NCI-H146 treated with DMSO at 0.1 percent for 48 hours (cell line): ENCODE measurements around the gene COLGALT1.
A peak's percentile ranks its signal among the peaks of the same experiment; 100 is the strongest.
"Not testable (repeated sequence)": the region's sequence is repeated elsewhere in the genome, so short reads cannot be mapped to it uniquely, and the experiment has no call there.

ENCODE experiments used
- DNase-seq: peaks from one replicate; lab custom pipeline; 2025; ENCODE audit not compliant: unreplicated experiment; lab: John Stamatoyannopoulos, UW

Gene COLGALT1

DNA sequence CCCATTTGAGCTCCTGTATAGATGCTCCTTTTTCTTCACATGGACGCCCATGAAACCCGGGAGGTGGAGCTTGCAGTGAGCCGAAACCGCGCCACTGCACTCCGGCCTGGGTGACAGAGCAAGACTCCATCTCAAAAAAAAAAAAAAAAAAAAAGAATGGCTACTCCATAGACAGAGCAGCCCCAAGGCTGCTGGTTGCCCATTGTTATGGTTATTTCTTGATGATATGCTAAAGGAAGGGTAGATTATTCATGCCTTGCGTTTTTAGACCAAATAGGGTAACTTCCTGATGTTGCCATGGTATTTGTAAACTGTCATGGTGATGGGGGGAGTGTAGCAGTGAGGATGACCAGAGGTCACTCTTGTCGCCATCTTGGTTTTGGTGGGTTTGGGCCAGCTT is 42.6 kb downstream of the COLGALT1 start:
- DNase-seq: not testable (repeated sequence)

DNA sequence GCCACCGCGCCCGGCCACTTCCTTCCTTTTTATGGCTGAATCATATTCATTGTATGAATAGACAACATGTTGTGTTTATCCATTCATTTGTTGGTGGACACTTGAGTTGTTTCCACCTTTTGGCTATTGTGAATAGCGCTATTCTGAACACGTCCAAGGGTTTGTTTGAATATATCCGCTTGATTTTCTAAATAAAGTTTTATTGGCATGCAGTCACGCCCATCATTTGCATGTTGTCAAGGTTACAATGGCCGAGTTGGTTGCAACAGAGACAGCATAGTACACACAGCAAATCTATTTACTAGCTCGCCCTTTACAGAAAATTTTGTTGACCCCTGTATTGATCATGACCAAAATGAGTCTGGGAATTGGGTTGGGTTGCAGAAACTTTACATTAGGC is 43.5 kb downstream of the COLGALT1 start:
- no peak for DNase-seq

DNA sequence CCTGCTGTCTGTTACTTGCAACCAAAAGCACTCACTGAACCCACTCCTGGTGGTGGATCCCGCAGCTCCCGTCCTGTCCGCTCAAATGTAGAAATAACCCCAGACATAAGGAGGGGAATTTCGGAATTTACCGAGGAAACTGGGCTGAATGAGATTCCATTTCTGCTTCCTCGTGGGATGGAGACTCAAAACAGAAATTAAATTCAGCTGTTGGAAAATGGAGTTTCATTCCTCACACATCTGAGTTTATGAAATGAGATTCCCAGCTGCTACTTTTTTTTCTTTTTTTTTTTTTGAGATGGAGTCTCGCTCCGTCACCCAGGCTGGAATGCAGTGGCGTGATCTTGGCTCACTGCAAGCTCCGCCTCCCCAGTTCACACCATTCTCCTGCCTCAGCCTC is 44.3 kb downstream of the COLGALT1 start:
- no peak for DNase-seq

DNA sequence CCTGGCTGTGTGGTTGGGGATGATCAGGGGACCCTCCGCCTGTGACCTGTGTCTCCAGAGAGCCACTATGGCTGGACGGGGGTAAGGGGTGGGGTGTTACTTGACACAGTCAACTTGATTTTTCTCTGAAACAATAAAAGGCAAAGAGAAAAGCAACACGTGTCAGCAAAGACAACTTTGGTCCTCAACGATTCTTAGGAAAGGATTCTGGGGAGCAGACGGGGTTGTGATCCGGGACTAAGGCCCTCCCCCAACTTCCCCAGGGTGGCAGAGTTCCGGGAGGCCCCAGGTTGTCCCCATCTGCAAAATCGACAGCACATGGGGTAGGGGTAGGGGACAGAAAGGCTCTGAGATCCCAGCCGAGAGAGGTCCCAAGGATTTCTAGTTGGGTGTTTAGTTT is 46.2 kb downstream of the COLGALT1 start:
- DNase-seq: no peak

DNA sequence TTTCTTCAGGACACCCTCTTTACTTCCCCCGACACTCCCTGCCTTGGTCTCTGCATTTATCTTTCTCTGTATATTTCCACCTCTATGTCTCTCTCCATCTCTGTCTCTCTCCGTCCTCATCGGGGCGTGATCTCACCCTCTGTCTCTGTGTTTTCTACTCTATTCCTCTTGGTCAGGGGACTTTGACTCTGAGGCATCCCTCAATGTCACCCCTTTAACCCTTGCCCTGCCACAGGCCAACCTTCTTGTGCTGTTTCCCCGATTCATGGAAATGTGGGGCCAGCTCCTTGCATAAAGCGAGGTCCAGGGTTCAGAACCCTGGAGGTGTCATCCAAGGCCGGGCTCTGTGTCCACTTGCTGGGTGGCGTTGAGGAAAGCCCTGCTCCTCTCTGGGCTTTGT is 46.8 kb downstream of the COLGALT1 start:
- no peak for DNase-seq

DNA sequence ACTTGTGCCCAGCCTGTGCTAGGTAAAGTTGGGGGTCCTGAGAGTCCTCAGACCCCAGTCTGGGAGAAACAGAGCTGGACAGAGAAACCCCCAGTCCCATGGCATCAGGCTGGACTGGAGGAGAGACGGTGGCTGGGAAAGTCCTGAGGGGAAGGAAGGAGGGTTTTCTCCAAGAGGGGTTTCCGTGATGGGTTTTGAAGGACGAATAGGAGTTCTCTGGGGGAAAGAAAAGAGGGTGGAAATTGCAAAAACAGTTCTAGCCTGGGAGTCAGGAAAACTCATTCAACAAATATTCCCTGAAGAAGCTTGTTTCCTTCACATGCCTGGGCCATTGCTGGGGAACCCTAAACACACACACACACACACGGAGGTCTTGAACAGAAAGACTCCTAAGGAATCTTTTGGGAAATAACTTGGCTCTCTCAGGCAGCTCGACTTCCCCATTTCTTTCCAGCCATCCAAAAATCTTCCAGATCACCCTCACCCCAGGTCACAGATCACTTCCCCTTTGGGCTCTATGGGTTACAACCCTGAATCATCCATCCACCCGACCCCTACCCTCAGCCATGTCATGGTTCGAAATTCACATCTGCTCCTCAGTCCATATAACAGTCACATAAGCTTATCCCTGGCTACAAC is 47.5 kb downstream of the COLGALT1 start:
- no peak for DNase-seq

DNA sequence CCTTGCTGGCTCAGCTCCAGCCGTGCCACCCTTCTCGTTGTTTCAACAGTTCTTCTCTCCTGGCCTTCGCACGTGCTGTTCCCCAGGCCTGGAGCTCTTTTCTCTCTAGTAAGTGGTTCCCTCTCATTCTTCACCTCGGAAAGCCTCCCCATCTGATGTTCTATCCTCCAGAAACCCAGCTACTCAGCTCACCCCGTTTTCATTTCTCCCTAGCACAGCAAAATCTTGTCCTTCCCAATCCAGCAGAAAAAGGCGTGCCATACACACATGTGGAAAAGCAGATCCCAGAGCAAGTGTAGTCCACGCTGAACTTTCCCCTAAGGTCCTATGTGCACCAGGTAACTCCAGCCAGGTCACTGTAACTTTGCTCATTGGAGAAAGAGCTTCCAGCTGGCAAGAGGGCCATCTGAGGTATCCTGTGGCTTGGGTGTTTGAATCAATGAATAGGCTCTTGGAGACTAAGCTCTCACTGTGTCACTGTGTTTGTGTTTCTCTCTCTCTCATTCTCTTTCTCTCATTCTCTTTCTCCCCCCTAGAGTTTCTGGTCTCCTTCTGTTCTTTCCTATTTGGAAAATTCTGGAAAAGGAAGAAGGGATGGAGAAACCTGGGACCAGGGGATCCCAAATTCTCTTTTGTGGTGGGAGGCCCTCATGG is 49.0 kb downstream of the COLGALT1 start:
- DNase-seq: no peak

DNA sequence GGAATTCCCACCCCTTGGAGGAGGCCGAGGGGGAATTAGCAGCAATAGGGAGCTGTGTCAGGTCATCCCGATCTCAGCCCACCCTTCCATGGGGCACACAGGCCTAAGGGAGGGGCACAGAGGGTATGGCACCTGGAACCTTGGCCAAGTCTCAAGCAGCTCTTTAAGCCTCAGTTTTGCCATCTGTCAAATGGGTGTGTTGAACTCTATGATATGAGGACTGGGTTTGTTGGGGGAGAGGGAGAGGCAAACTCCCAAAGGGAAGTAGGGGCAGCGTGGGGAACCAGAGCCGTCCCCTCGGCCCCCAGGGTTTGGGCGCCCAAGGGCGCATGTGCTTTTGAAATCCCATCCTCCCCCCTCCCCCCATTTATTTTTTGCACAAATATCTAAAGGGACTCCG is 49.7 kb downstream of the COLGALT1 start:
- no peak for DNase-seq

DNA sequence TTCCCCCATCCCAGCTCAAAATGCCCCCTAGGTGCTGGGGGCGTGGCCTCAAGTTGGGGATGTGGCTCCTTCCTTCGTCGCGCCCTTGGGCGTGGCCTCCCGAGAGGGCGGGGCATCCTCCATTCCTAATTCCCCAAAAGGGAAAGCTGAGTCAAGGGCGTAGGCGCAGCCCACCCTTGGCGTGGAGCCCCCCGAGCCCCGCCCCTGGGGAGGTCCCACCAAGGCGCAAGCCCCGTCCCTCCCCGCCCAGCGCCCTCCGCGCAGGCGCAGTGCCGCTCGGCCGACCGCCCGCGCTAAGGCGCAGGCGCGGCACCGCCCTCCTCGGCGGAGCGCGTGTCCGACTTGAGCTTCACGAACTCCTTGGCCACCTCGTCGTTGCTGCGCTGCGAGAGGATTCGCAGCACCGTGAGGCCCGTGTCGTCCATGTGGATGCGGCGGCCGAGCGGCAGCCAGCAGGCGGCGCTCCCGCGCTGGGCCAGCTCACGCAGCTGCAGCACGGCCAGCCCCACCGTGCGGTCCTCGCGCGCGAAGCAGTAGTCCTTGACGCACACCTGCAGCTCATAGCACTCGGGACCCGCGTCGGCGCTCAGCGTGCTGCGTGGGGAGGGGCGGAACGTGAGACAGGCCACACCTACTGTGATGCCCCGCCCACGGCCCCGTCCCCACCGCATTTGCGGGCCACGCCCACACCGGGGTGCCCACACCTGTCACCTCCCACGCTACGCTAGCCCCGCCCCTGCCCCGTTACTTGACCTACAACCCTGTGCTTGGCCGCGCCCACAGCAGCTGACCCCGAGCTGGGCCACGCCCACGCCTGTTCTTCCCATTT is 50.5 kb downstream of the COLGALT1 start:
- peak; percentile 94 for DNase-seq

DNA sequence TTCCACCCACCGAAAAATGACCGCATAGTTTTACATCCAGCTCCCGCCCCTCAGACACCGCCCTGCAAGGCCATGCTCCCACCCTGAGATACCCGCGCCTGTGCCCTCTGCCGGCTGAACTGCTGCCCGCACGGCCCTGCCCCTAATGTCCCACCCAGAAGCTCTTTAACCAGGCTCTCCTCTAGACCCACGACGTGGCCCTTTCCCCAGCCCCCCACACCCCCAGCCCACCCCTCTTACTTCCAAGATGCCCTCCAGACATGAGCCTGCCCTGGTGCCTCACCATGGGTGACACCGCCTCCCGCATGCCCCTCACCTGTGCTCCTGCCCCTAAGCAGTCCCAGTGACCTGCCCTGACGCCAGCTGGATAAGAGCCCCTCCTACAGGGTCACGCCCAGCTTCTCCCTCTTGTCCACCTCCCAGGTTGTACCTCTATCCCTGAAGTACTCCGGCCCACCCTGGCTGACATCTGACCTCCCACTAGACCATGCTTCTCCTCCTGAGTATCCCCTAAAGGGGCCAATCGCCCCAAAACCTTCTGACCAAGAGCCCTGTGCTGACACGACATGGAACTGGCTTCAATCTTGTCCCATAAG is 51.2 kb downstream of the COLGALT1 start:
- no peak for DNase-seq

DNA sequence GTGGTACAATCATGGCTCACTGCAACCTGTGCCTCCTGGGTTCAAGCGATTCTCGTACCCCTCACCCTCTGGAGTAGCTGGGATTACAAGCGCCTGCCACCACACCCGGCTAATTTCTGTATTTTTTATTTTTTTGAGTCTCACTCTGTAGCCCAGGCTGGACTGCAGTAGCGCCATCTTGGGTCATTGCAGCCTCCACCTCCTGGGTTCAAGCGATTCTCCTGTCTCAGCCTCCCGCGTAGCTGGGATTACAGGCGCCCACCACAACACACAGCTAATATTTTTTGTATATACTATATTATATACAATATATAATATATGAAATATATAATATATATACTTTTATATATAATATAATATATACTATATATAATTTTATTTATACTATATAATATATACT is 52.5 kb downstream of the COLGALT1 start:
- no peak for DNase-seq

DNA sequence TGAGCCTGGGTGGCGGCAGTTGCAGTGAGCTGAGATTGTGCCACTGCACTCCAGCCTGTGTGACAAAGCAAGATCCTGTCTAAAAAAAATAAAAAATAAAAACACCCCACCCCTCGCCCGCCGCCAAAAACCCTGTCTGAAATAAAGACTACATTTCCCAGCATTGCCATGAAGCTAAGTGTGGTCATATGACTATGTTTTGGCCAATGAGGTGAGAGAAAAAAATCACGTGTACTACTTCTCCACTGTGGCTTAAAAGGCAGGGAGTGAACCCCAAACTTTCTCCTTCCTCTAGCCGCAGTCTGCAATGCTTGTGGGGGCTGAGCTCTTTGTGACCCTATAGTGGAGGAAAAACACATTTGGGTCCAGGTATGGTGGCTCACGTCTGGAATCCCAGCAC is 54.9 kb downstream of the COLGALT1 start:
- no peak for DNase-seq

DNA sequence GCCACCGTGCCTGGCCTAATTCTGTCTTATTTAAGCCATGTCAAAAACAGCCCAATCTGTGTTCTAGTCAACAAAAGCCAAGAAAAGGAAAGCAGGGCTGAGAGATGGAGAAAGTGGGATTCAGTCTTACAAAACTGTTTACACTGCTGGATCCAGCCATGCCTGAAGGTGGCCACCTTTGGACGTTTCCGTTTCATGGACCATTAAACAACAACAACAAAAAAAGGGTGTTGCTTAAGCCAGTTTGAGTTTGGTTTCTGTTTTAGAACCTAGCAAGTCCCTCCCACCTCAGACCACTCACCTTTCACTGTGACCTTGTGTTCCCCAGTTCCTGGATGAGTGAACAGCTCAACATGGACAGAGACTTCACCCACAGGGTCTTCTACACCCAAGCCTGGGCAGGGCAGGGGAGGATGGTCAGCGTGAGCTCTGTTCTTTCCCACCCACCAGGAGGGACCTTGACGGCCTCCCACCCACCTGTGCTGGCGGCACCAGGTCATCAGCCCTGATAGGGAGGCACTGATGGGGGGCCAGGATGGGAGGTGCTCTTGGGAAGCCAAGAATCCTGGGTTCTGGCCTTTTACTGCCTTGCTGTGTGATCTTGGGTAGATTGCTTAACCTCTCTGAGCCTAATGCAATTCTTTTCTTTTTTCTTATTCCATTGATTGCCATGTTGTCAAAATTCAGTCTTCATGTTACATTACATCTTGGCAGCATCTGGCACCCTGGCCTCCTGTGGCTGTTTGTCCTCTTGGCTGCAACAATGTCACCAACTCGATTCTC is 56.2 kb downstream of the COLGALT1 start:
- no peak for DNase-seq

DNA sequence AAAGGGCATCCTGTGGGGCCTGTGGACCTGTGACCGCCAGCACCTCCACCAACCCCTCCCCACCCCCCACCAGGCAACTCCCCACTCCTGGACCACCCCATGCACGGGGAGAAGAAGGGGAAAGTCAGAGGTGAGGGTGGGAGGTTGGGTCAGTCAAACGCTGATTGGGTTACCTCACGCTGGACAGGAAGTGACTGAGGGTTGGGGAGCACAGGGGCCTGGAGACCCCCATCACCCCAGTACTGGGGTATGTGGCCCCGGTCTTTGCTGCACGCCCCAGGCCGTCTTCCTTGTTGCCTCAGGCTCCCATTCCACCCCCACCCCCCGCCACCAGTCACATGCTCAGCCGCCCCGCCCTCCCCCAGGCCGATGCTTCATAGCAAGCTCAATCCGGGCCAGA is 59.0 kb downstream of the COLGALT1 start:
- DNase-seq: no peak

DNA sequence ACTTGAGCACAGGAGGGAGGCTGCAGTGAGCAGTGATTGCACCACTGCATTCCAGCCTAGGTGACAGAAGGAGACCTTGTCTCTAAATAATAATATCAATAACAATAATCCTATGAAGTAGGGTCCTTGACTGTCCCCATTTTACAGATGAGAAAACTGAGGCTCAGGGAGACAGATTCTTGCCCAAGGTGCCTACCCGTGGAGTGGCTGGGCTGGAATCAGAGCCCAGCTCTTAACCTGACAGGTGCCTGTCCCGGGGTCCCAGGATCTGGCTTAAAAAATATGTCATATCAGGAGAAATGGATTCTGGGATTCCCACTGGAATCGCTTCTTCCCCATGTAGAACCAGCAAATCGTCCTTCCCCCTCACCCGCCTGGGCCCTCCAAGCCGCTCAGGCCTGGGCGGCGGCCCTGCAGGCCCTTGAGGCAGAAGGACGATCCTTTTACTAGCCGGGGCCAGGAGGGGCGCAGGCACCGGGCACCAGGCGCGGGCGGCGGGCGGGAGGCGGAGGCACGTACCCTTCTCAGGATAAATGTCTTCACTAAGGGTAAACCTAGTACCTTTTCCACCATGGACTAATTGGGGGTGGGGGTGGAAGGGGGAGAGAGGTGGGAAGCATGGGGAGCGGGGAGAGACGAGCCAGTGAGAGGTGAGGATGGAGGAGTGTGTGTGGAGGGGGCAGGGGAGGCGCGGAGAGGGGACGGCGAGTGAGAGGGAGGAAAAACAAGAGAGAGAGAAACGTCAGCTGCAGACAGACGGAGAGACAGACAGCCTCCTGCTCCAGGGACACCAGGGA is 60.6 kb downstream of the COLGALT1 start:
- DNase-seq: no peak

DNA sequence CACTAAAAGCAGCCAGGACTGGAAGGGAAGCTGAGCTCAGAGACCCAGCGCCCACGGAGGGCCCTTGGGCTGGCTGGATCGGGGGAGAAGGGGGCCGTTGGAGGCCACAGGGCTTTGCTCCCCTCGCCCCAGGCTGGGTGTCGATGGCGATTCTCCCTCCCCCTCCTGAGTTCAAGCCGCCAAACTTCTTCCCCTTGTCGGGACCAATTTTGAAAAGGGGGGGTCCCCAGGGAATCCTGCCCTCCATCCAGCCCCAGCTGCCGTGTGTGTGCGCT is 61.2 kb downstream of the COLGALT1 start:
- DNase-seq: no peak

DNA sequence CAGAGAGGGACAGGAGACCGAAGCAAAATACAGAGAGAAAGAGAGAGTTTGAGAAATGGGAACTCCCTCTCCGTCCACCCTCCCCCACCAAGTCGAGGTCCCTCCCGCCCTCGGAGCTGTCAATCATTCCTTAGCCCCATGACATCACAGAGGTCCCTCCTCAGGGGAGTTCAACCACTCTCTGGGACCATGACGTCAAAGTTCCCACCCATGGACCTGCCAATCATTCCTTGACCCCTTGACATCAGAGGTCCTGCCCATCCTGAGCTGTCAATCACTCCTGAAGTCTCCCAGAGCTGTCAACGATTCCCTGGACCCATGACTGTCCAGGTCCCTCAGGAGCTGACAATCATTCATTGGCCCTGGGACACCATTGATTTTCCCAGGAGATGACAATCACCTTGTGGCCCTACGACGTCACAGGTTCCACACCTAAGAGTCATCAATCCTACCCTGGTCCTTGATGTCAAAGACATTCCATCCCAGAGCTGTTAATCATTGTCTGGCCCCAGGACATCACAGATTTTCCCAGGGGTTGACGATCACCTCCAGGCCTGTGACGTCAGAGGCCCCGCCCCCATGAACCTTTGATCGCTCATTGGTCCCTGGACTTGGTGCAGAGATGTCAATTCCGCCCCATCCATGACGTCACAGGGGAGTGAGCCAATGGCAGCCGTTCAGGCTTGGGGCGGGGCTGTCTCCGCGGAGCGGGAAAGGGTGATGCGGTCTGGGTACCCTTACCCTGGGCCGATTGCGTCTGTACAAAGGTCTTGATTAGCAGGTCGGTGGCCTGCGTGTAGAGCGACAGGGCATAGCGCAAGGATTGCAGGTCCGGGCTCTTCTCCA is 61.7 kb downstream of the COLGALT1 start:
- DNase-seq: no peak

DNA sequence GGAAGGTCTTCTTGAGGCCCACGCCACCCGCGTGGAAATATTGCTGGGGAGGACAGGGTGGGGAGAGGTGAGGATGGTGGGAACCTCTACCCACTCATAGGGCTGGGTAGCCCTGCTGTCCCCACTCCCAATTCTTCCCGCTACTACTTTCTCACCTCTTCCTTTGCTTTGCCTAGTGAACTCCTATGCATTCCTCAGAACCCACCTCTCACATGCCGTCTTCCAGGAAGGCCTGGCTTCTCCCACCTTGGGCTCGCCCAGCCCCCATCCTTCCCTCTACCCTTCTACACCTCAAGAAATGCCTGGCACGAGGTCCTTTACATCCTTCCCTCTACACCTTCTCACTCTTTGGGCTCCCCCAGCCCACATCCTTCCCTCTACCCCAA is 62.4 kb downstream of the COLGALT1 start:
- DNase-seq: no peak

DNA sequence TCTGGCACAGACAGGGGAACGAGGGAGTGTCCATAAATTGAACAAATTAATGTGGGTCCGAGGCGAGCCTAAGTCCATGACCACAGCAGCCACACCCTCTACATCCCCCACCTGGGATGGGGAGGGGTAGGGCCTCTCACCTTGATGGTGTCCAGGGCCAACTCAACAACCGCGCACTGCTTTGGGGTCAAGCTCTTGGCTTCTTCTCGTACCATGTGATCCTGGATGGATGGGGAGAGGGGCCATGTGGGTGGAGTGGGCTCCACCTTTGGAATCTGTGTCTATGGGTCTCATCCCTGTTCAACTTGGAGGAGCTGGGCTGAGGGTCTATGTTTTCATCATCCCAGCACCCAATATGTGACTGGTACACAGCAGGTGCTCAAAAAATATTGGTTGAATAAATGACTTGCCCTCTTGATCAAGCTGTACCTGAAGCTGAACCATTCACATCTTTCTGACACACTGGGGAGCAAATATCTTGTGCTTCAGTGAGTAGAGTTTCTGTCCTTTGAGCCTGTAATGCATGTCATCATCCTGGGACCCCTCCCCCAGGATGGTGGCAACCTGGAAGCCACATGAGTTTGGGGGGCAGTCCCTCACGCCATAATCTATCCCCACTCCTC is 62.9 kb downstream of the COLGALT1 start:
- DNase-seq: no peak
